Measurements from ENCODE around the gene MAP1LC3B.

DNA sequence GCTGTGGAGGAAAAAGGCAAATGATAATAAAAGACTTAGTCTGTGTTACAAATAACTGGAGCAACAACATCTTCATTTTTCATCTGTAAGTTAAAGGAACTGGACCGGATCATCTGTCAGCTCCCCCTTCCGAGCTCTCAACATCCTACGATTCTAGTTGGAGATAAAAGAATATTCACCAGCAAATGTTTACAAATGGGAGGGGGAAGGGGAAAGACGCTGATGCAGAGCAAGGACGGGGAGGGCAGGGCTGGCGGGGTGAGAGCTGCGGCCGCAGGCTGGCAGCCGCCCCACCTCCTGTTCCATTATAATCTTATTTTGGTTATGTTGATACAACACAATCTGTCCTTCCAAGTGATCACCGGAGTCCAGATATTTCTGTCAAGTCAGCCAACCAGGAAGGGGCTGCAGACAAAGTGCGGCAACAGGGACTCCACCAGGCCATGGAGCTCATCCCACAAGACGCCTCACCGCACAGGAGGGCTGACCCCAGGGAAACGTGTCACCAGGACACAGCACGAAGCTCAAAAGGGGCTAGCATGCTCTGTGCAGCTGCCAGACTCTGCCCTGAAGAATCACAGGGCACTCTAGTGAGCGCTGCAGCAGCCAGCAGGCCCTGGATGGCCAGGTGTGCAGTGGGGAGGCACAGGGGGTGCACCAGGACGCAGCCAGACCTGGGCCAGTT is 28.2 kb upstream of the MAP1LC3B start:
- TF ChIP-seq, protein P1, sequence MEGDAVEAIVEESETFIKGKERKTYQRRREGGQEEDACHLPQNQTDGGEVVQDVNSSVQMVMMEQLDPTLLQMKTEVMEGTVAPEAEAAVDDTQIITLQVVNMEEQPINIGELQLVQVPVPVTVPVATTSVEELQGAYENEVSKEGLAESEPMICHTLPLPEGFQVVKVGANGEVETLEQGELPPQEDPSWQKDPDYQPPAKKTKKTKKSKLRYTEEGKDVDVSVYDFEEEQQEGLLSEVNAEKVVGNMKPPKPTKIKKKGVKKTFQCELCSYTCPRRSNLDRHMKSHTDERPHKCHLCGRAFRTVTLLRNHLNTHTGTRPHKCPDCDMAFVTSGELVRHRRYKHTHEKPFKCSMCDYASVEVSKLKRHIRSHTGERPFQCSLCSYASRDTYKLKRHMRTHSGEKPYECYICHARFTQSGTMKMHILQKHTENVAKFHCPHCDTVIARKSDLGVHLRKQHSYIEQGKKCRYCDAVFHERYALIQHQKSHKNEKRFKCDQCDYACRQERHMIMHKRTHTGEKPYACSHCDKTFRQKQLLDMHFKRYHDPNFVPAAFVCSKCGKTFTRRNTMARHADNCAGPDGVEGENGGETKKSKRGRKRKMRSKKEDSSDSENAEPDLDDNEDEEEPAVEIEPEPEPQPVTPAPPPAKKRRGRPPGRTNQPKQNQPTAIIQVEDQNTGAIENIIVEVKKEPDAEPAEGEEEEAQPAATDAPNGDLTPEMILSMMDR (IDR thresholded peaks at IDR 0.05; ENCODE audit: low read depth, low read length, poor library complexity, severe bottlenecking) = no peak
- TF ChIP-seq EZH2phosphoT487 (IDR thresholded peaks at IDR 0.05; ENCODE audit: borderline replicate concordance, low read length) = no peak

All from DOHH2 (cell line).